CD4-positive, alpha-beta T cell (primary cell): Measurements from ENCODE around the gene SRPX2. TPM values are rescaled to one million over a fixed set of nuclear protein-coding genes. Genes with fewer than 3 reads are reported as not detected.

Experiments used
- ATAC-seq: fragments of 200-7000 bp; cut with Tn5 transposase; one replicate; pipeline ENCODE4 v1.10.0; 2022; ENCODE audit warnings: mild to moderate bottlenecking; ENCODE audit not compliant: poor library complexity
- CTCF ChIA-PET: fragments of 350-600 bp; sonication (Branson Sonifier 250); formaldehyde crosslinking; loops from one replicate; lab custom pipeline; 2021; ENCODE audit warnings: antibody characterized with exemption, inconsistent platforms; lab: Charles Lee
- POLR2A ChIA-PET: fragments of 350-600 bp; sonication (Branson Sonifier 250); formaldehyde crosslinking; loops from one replicate; lab custom pipeline; 2021; ENCODE audit warnings: antibody characterized with exemption, inconsistent platforms; lab: Charles Lee
- DNase-seq, 14 experiments: peaks; one replicate each; pipeline ENCODE4 v3.0.0-alpha.2; 2013 to 2020; ENCODE audit warnings: mixed read lengths in 2 of 14
- H3K27ac ChIP-seq, 2 donors: one replicate each; pipeline versions ENCODE4 v1.5.1 to v1.7.0; 2013; ENCODE audit warnings: low read length in 2 of 2, low read depth in 1 of 2, mild to moderate bottlenecking in 1 of 2
- H3K27me3 ChIP-seq, 2 experiments: 1 replicate in 1 of 2; 2 replicates in 1 of 2; pipeline versions ENCODE4 v1.6.1 to v1.7.0; 2013; ENCODE audit warnings: low read length in 2 of 2, control low read depth in 1 of 2, mild to moderate bottlenecking in 1 of 2, moderate library complexity in 1 of 2; ENCODE audit not compliant: insufficient read depth in 2 of 2, control insufficient read depth in 1 of 2
- H3K36me3 ChIP-seq: one replicate; pipeline ENCODE4 v1.6.1; 2013; ENCODE audit warnings: low read length, control low read depth; ENCODE audit not compliant: insufficient read depth
- H3K4me1 ChIP-seq: one replicate; pipeline ENCODE4 v1.6.1; 2013; ENCODE audit warnings: low read length, control low read depth; ENCODE audit not compliant: insufficient read depth
- H3K4me3 ChIP-seq: one replicate; pipeline ENCODE4 v1.5.1; 2013; ENCODE audit warnings: mild to moderate bottlenecking, low read length, moderate library complexity
- H3K9me3 ChIP-seq, 2 experiments: 1 replicate in 1 of 2; 2 replicates in 1 of 2; pipeline versions ENCODE4 v1.6.1 to v1.7.0; 2013; ENCODE audit warnings: low read length in 2 of 2, mild to moderate bottlenecking in 2 of 2, control low read depth in 1 of 2, moderate library complexity in 1 of 2; ENCODE audit not compliant: control insufficient read depth in 1 of 2, insufficient read depth in 1 of 2
- H3K27ac Mint-ChIP-seq: one replicate; pipeline ENCODE4 v1.8.0; 2020; ENCODE audit warnings: mixed read lengths
- H3K27me3 Mint-ChIP-seq: one replicate; pipeline ENCODE4 v1.8.0; 2021; ENCODE audit warnings: mixed read lengths
- H3K36me3 Mint-ChIP-seq: one replicate; pipeline ENCODE4 v1.8.0; 2021; ENCODE audit warnings: low read depth, mixed read lengths
- H3K4me1 Mint-ChIP-seq: one replicate; pipeline ENCODE4 v1.8.0; 2021; ENCODE audit warnings: low read depth, mixed read lengths
- H3K4me3 Mint-ChIP-seq: one replicate; pipeline ENCODE4 v1.8.0; 2020; ENCODE audit warnings: mild to moderate bottlenecking, mixed read lengths
- H3K9me3 Mint-ChIP-seq: one replicate; pipeline ENCODE4 v1.8.0; 2020; ENCODE audit warnings: mixed read lengths
- CTCF ChIP-seq: fragments of 200-600 bp; IDR thresholded peaks from one replicate; pipeline ENCODE4 v1.8.0; 2022; ENCODE audit warnings: antibody characterized with exemption, mild to moderate bottlenecking
- intact Hi-C, 2 experiments: fragments of 100-400 bp; cut with DNase I in 1 of 2; cut with micrococcal nuclease in 1 of 2; formaldehyde crosslinking; loops; one replicate each; pipeline versions ENCODE4 v1.15.1 to v1.9.0; 2023 to 2025; cut with DNase I, micrococcal nuclease
- total RNA-seq, 174 experiments: library from RNA in 2 of 174; stranded (reverse) in 2 of 174; gene quantifications; one replicate each; pipeline ENCODE4 v1.2.3 and lab custom pipeline; 2021 to 2026

The SRPX2 gene
- total RNA-seq, 2 experiments from 2014 or later = not detected

GRCh38 chrX:100680756-100681155, 36.8 kb downstream of the SRPX2 start:
- H3K4me1 ChIP-seq = no peaks in the 10 kb centered on the region
- no peak overlapping the region for H3K4me3 ChIP-seq
- ChIA-PET POLR2A (no interaction called here), CTCF (no interaction called here)
- no peak overlapping the region for H3K4me3 Mint-ChIP-seq
- H3K27ac ChIP-seq = no peak overlapping the region
- ATAC-seq = no peak
- no peak for TF ChIP-seq CTCF
- H3K27ac Mint-ChIP-seq = no peak overlapping the region
- no peak for DNase-seq
- intact Hi-C loops = loop anchor here in 1 of 2 experiments (10.0 kb wide), 1 partner anchor 524 kb away; no protein-coding TSS in a partner anchor
- H3K4me1 Mint-ChIP-seq = no peaks in the 10 kb centered on the region
- no peaks in the 10 kb centered on the region for H3K9me3 Mint-ChIP-seq
- H3K9me3 ChIP-seq = no peaks in the 10 kb centered on the region
- peaks cover 3% of the 10 kb centered on the region for H3K27me3 Mint-ChIP-seq
- no peaks in the 10 kb centered on the region for H3K27me3 ChIP-seq
- H3K36me3 Mint-ChIP-seq = no peaks in the 10 kb centered on the region
- no peaks in the 10 kb centered on the region for H3K36me3 ChIP-seq

GRCh38 chrX:100681599-100681998, 37.6 kb downstream of the SRPX2 start:
- Mint-ChIP-seq H3K4me1 (no peaks in the 10 kb centered on the region), H3K9me3 (no peaks in the 10 kb centered on the region), H3K36me3 (no peaks in the 10 kb centered on the region), H3K27ac (no peak overlapping the region), H3K27me3 (peaks cover 6% of the 10 kb centered on the region), H3K4me3 (no peak overlapping the region)
- no peak for TF ChIP-seq CTCF
- CTCF ChIA-PET = no interaction called here
- H3K9me3 ChIP-seq = no peaks in the 10 kb centered on the region
- no peaks in the 10 kb centered on the region for H3K4me1 ChIP-seq
- intact Hi-C loops = loop anchor here in 1 of 2 experiments (10.0 kb wide), 1 partner anchor 523 kb away; no protein-coding TSS in a partner anchor
- ATAC-seq = no peak
- no peak overlapping the region for H3K4me3 ChIP-seq
- H3K27me3 ChIP-seq = no peaks in the 10 kb centered on the region
- POLR2A ChIA-PET = no interaction called here
- no peaks in the 10 kb centered on the region for H3K36me3 ChIP-seq
- no peak for DNase-seq
- no peak overlapping the region for H3K27ac ChIP-seq

GRCh38 chrX:100682939-100683338, 38.9 kb downstream of the SRPX2 start:
- ATAC-seq = no peak

More at GRCh38 chrX:100682939-100683338, 38.9 kb downstream of the SRPX2 start:
- ChIA-PET CTCF (no interaction called here), POLR2A (no interaction called here)
- no peak for TF ChIP-seq CTCF
- H3K36me3 ChIP-seq = no peaks in the 10 kb centered on the region
- no peak for DNase-seq
- Mint-ChIP-seq H3K4me3 (no peak overlapping the region), H3K27ac (no peak overlapping the region), H3K9me3 (no peaks in the 10 kb centered on the region), H3K36me3 (no peaks in the 10 kb centered on the region), H3K4me1 (no peaks in the 10 kb centered on the region), H3K27me3 (peaks cover 6% of the 10 kb centered on the region)
- no peaks in the 10 kb centered on the region for H3K27me3 ChIP-seq
- H3K27ac ChIP-seq = no peak overlapping the region
- no peak overlapping the region for H3K4me3 ChIP-seq
- no peaks in the 10 kb centered on the region for H3K9me3 ChIP-seq
- H3K4me1 ChIP-seq = no peaks in the 10 kb centered on the region
- intact Hi-C loops = loop anchor here in 1 of 2 experiments (10.0 kb wide), 1 partner anchor 522 kb away; no protein-coding TSS in a partner anchor
